Vagina (tissue), 2 donors: Measurements from ENCODE around the gene CAAP1. TPM values are rescaled to one million over a fixed set of nuclear protein-coding genes. Genes with fewer than 3 reads are reported as not detected.

ENCODE experiments used
- DNase-seq, 2 donors: peaks; one replicate each; pipeline ENCODE4 v3.0.0-alpha.2; 2017; ENCODE audit errors: extremely low spot score in 2 of 2
- H3K27ac ChIP-seq: fragments of 200-600 bp; sonication (generic); one replicate; pipeline ENCODE4 v1.5.1; 2019
- H3K27me3 ChIP-seq: fragments of 200-600 bp; sonication (generic); one replicate; pipeline ENCODE4 v1.5.1; 2019
- H3K36me3 ChIP-seq, 2 donors: fragments of 200-600 bp; sonication (generic); one replicate each; pipeline ENCODE4 v1.5.1; 2017 to 2019
- H3K4me1 ChIP-seq: fragments of 200-600 bp; sonication (generic); one replicate; pipeline ENCODE4 v1.5.1; 2019
- H3K4me3 ChIP-seq, 2 donors: fragments of 200-600 bp; sonication (generic); 1 replicate in 1 of 2; 2 replicates in 1 of 2; pipeline ENCODE4 v1.5.1; 2016 to 2019
- H3K9me3 ChIP-seq: fragments of 200-600 bp; sonication (generic); one replicate; pipeline ENCODE4 v1.5.1; 2019
- POLR2A ChIP-seq, 2 donors: fragments of 450-650 bp; IDR thresholded peaks; one replicate each; pipeline ENCODE4 v1.6.1; 2017; ENCODE audit warnings: antibody characterized with exemption in 2 of 2, mild to moderate bottlenecking in 2 of 2, moderate library complexity in 2 of 2
- POLR2AphosphoS5 ChIP-seq, 2 donors: sonication (generic); formaldehyde crosslinking; IDR thresholded peaks; one replicate each; pipeline ENCODE4 v1.9.0; 2017; ENCODE audit warnings: antibody characterized with exemption in 2 of 2, mild to moderate bottlenecking in 2 of 2, low read depth in 1 of 2; ENCODE audit not compliant: insufficient read depth in 1 of 2
- intact Hi-C: fragments of 100-400 bp; cut with DNase I; formaldehyde crosslinking; loops from one replicate; pipeline ENCODE4 v1.15.1; 2023
- small RNA-seq: library from RNA; depleted of rRNA; stranded (forward); fragments of <200 nt; gene quantifications from one replicate; pipeline ENCODE3, GENCODE V24; 2016
- total RNA-seq: library from RNA; depleted of rRNA; stranded (reverse); fragments of >200 nt; gene quantifications from one replicate; pipeline ENCODE4 v1.2.3, GENCODE V29; 2016
- TF ChIP-seq, protein P1 (sequence below), 3 experiments: fragments of 450-650 bp in 2 of 3; fragments of 200-600 bp in 1 of 3; sonication (generic) in 1 of 3; IDR thresholded peaks; one replicate each; pipeline ENCODE4 v1.5.1; 2017 to 2019; ENCODE audit warnings: antibody characterized with exemption in 3 of 3, mild to moderate bottlenecking in 2 of 3, moderate library complexity in 2 of 3

CAAP1 gene
- total RNA-seq, 1 donor from 2014 or later: 10.6 TPM

- intact Hi-C loops: no loop called here
- Histone ChIP-seq H3K36me3 (no peaks in the 10 kb centered on the region), H3K4me3 (no peak overlapping the region), H3K9me3 (no peaks in the 10 kb centered on the region), H3K27ac (no peak overlapping the region), H3K4me1 (no peaks in the 10 kb centered on the region), H3K27me3 (no peaks in the 10 kb centered on the region)
- TF ChIP-seq, protein P1, sequence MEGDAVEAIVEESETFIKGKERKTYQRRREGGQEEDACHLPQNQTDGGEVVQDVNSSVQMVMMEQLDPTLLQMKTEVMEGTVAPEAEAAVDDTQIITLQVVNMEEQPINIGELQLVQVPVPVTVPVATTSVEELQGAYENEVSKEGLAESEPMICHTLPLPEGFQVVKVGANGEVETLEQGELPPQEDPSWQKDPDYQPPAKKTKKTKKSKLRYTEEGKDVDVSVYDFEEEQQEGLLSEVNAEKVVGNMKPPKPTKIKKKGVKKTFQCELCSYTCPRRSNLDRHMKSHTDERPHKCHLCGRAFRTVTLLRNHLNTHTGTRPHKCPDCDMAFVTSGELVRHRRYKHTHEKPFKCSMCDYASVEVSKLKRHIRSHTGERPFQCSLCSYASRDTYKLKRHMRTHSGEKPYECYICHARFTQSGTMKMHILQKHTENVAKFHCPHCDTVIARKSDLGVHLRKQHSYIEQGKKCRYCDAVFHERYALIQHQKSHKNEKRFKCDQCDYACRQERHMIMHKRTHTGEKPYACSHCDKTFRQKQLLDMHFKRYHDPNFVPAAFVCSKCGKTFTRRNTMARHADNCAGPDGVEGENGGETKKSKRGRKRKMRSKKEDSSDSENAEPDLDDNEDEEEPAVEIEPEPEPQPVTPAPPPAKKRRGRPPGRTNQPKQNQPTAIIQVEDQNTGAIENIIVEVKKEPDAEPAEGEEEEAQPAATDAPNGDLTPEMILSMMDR (IDR thresholded peaks at IDR 0.05): no peak
- TF ChIP-seq POLR2AphosphoS5 (IDR thresholded peaks at IDR 0.05; ENCODE audit: insufficient read depth in 1 of 2, low read depth in 1 of 2) (no peak), POLR2A (IDR thresholded peaks at IDR 0.05) (no peak)
- DNase-seq: no peak
These were observed 92.3 kb downstream of the CAAP1 start for GRCh38 chr9:26800322-26800721.

DNA sequence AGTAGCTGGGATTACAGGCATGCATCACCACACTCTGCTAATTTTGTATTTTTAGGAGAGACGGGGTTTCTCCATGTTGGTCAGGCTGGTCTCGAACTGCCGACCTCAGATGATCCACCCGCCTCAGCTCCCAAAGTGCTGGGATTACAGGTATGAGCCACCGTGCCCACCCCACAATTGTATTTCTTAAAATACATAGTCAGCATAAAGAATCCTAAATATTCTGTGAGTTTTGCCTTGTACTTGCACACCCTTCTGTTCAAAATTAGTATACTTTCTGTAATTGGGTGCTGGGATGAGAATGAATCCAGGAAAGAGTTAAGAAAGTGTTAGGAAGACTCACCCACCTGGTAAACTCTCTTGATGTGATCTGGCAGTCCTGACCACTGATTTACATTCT lies 101.3 kb downstream of the CAAP1 start:
- H3K9me3 ChIP-seq: no peaks in the 10 kb centered on the region
- H3K36me3 ChIP-seq: no peaks in the 10 kb centered on the region
- no peak for DNase-seq
- TF ChIP-seq POLR2A (IDR thresholded peaks at IDR 0.05): no peak
- no peak for TF ChIP-seq POLR2AphosphoS5 (IDR thresholded peaks at IDR 0.05; ENCODE audit: insufficient read depth in 1 of 2, low read depth in 1 of 2)
- TF ChIP-seq, protein P1 (IDR thresholded peaks at IDR 0.05): no peak
- intact Hi-C loops: no loop called here
- H3K27ac ChIP-seq: no peak overlapping the region
- H3K27me3 ChIP-seq: no peaks in the 10 kb centered on the region
- H3K4me3 ChIP-seq: no peak overlapping the region
- H3K4me1 ChIP-seq: no peaks in the 10 kb centered on the region

Small RNAs within 50 kb of the gene (small RNA-seq; reads per million reads assigned to genes)
- not detected for gene RF00322
- not detected for gene RN7SL100P

Other genes with a start within 250 kb of the CAAP1 start
- gene PLAA, start 54.4 kb upstream of the CAAP1 start, total RNA-seq: 28.5 TPM
- gene IFT74, start 63.6 kb upstream of the CAAP1 start, total RNA-seq: 16.0 TPM
- not detected for gene LRRC19, start 112.9 kb upstream of the CAAP1 start, total RNA-seq
- gene TEK, start 216.4 kb upstream of the CAAP1 start, total RNA-seq: 12.5 TPM